Keratinocyte (primary cell): ENCODE data around the gene DNAH12.

ENCODE experiments used
- CTCF ChIP-seq, 3 experiments: IDR thresholded peaks in 1 of 3; conservative IDR thresholded peaks in 1 of 3; optimal IDR thresholded peaks in 1 of 3; 2 replicates in 2 of 3; 3 replicates in 1 of 3; pipeline versions ENCODE3 to v1.5.1; 2011; ENCODE audit warnings: low read length in 3 of 3, mild to moderate bottlenecking in 3 of 3, moderate library complexity in 2 of 3, control low read depth in 1 of 3, inconsistent platforms in 1 of 3; ENCODE audit not compliant: insufficient read depth in 2 of 3; ENCODE audit errors: extremely low read depth in 1 of 3
- EZH2 ChIP-seq: IDR thresholded peaks from one replicate; pipeline ENCODE4 v1.6.1; 2012; ENCODE audit warnings: inconsistent platforms, mild to moderate bottlenecking, low read length, moderate library complexity

GRCh38 chr3:57559526-57559925, 15.4 kb upstream of the DNAH12 start:
- TF ChIP-seq EZH2 (no peak), CTCF (optimal IDR thresholded peaks at IDR 0.05 in 1 of 3, IDR thresholded peaks at IDR 0.05 in 1 of 3, conservative IDR thresholded peaks at IDR 0.05 in 1 of 3; ENCODE audit: extremely low read depth in 1 of 3, insufficient read depth in 2 of 3, low read length in 3 of 3) (no peak)
